Upper lobe of right lung (tissue), 1 donor: ENCODE measurements around the gene TDRKH. TPM values are rescaled to one million over a fixed set of nuclear protein-coding genes. Genes with fewer than 3 reads are reported as not detected.

Experiments
- ATAC-seq: fragments of 200-7000 bp; cut with Tn5 transposase; one replicate; pipeline ENCODE4 v1.9.1; 2020; ENCODE audit warnings: mild to moderate bottlenecking, moderate library complexity
- DNase-seq: peaks from one replicate; pipeline ENCODE4 v3.0.0-alpha.2; 2020
- H3K27ac ChIP-seq: fragments of 200-600 bp; one replicate; pipeline ENCODE4 v1.8.0; 2022
- H3K27me3 ChIP-seq: fragments of 200-600 bp; one replicate; pipeline ENCODE4 v1.8.0; 2022; ENCODE audit warnings: mild to moderate bottlenecking
- H3K36me3 ChIP-seq: fragments of 200-600 bp; one replicate; pipeline ENCODE4 v1.8.0; 2022
- H3K4me1 ChIP-seq: fragments of 200-600 bp; one replicate; pipeline ENCODE4 v1.8.0; 2022
- H3K4me3 ChIP-seq: fragments of 200-600 bp; one replicate; pipeline ENCODE4 v1.8.0; 2022; ENCODE audit warnings: mild to moderate bottlenecking
- H3K9me3 ChIP-seq: fragments of 200-600 bp; one replicate; pipeline ENCODE4 v1.8.0; 2022
- CTCF ChIP-seq: fragments of 200-600 bp; IDR thresholded peaks from one replicate; pipeline ENCODE4 v1.8.0; 2022; ENCODE audit warnings: antibody characterized with exemption
- intact Hi-C: fragments of 100-400 bp; cut with DNase I; formaldehyde crosslinking; loops from one replicate; pipeline ENCODE4 v1.11.0; 2022
- total RNA-seq: library from RNA; stranded (reverse); fragmentation: NEBNext Ultra II Directional; extraction: Animal tissue kit (Norgen Biotek cat#: 25700); gene quantifications from one replicate; pipeline ENCODE4 v1.2.1, GENCODE V29; 2021
- donor health status: DM: no; HTN: yes; CAD: no; lungs with severe emphysema.

The TDRKH gene
- total RNA-seq, 1 donor from 2014 or later = 12.8 TPM

- H3K4me3 ChIP-seq = no peak overlapping the region
- no peaks in the 10 kb centered on the region for H3K4me1 ChIP-seq
- H3K27me3 ChIP-seq = no peaks in the 10 kb centered on the region
- TF ChIP-seq CTCF = no peak
- intact Hi-C loops = no loop called here
- ATAC-seq (no peak), DNase-seq (peak; percentile 25)
- H3K36me3 ChIP-seq = no peaks in the 10 kb centered on the region
- no peaks in the 10 kb centered on the region for H3K9me3 ChIP-seq
- no peak overlapping the region for H3K27ac ChIP-seq
Observed at GRCh38 chr1:151811181-151811580, 20.9 kb upstream of the TDRKH start.

- no peak for DNase-seq
- TF ChIP-seq CTCF = no peak
- intact Hi-C loops = no loop called here
- Histone ChIP-seq H3K27me3 (no peaks in the 10 kb centered on the region), H3K36me3 (no peaks in the 10 kb centered on the region), H3K4me1 (no peaks in the 10 kb centered on the region), H3K27ac (no peak overlapping the region), H3K4me3 (no peak overlapping the region), H3K9me3 (no peaks in the 10 kb centered on the region)
- no peak for ATAC-seq
Observed at GRCh38 chr1:151809985-151810556, 19.8 kb upstream of the TDRKH start.

DNA sequence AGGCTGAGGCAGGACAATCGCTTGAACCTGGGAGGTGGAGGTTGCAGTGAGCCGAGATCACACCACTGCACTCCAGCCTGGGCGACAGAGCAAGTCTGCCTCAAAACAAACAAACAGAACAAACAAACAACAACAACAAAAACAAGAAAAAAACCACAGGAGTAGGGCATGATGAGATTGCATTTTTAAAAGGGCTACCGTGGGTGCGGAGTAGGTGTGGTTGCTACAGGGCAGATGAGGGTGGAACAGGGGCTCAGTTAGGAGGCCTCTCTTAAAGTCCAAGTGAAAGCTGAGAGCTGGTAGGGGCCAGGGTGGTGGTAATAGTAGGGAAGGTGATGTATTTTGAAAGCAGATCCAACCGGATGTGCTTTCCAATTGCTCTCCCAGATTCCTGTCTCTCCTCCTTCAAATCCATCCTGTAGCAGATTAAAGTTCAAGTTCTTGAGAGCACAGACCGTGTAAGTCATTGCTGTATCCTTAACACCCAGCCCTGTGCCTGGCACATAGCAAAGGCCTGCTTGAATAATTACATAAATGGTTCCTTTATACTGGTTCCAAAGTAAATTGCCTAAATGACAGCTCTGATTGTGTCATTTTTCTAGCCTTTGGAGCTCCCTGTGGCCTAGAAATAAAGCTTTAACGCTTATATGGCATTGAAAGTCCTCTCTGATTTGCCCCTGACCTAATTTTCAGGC is 19.1 kb upstream of the TDRKH start:
- ATAC-seq = peak; percentile 46
- DNase-seq = peak; percentile 17
- intact Hi-C loops = no loop called here

DNA sequence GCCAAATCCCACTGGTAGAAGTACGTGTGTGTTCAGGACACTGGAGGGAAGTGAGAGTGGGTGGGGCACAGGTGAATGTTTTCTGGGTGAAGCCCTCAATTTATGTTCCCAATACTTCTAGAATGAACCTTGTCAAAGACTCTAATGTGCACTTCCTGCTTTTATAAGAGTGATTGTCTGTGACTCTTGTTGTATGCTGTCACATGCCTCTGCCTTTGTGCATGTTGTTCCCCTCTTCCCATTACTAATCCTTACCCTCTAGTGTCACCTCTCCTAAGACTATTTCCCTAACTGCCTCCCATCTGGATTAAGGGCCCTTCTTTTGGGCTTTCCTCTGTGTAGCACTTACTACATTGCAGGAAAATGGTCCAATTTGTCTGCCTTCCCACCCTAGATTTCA is 17.5 kb upstream of the TDRKH start:
- Histone ChIP-seq H3K4me3 (no peak overlapping the region), H3K9me3 (no peaks in the 10 kb centered on the region), H3K4me1 (no peaks in the 10 kb centered on the region), H3K27me3 (no peaks in the 10 kb centered on the region), H3K27ac (no peak overlapping the region), H3K36me3 (no peaks in the 10 kb centered on the region)
- TF ChIP-seq CTCF = no peak
- DNase-seq = no peak
- intact Hi-C loops = no loop called here
- no peak for ATAC-seq

More for the DNA sequence above, 19.1 kb upstream of the TDRKH start:
- no peak overlapping the region for H3K4me3 ChIP-seq
- H3K36me3 ChIP-seq = no peaks in the 10 kb centered on the region
- TF ChIP-seq CTCF = no peak
- H3K27me3 ChIP-seq = no peaks in the 10 kb centered on the region
- no peak overlapping the region for H3K27ac ChIP-seq
- no peaks in the 10 kb centered on the region for H3K9me3 ChIP-seq
- H3K4me1 ChIP-seq = no peaks in the 10 kb centered on the region

DNA sequence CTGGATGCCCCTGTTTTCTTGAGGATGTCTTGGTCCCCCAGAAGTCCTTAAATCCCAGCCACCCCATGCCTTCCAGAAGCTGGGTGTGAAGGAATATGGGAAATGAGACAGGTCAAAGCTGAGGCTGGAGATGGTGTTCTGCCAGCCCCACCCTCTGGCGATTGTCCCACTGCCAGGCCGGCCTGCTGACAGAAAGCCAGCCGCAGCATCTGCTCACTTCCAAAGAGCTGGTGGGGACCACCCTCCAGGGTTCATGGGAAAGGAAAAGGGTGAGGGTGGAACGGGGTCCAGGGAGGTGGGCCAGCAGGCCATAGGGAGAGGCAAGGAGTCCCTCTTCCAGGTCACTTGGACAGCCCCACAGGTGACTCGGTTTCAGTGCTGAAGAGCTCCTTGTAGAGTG is 16.8 kb upstream of the TDRKH start:
- Histone ChIP-seq H3K36me3 (no peaks in the 10 kb centered on the region), H3K4me1 (no peaks in the 10 kb centered on the region), H3K27me3 (no peaks in the 10 kb centered on the region), H3K4me3 (no peak overlapping the region), H3K27ac (no peak overlapping the region), H3K9me3 (no peaks in the 10 kb centered on the region)
- DNase-seq = no peak
- intact Hi-C loops = no loop called here
- ATAC-seq = no peak
- TF ChIP-seq CTCF = no peak
